GM21367 (cell line): ENCODE measurements around the gene MYO1C.
"Not testable (repeated sequence)": the region's sequence is repeated elsewhere in the genome, so short reads cannot be mapped to it uniquely, and the experiment has no call there.

Experiments
- ATAC-seq: cut with Tn5 transposase; IDR thresholded peaks from one replicate; pipeline ENCODE4 v1.9.1; 2021; ENCODE audit not compliant: unreplicated experiment

The MYO1C gene

DNA sequence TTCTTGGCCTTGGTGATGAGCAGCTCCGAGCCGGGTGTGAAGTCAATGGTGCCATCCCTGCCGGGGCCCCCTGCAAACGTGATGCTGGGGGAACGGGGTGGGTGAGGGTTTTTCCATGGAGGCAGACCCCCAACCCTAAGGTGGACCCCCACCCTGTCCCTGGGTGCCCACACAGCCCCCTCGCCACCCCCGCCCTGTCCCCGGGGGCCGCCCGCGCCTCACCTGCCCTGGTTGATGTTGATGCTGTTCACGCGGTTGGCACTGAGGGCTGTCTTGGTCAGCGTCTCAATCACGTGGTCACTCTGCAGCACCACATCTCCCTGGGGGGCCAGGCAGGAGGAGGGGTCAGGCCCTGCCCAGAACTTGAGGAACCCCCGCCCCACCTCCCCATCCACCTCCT is 25.2 kb downstream of the MYO1C start:
- no peak for ATAC-seq

DNA sequence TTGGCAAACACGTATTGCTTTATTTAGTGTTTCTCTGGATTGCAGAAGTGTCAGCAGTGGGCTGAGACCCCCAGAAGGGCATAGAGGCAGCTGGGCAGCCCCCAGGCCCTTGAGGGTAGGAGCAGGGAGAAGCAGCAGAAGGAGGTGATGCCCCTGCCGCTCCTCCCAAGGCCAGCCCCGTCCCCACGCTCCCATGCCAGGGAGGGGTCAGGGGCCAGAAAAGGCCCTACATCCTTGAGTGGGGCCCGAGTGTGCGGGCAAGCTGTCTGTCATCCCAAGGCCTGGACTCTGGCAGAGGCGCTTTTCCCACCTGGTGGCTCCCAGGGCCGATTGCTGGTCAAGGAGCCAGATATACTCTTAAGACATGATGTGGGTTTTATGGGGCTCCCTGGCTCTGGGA is 28.3 kb downstream of the MYO1C start:
- no peak for ATAC-seq

- ATAC-seq: no peak
These were observed 30.0 kb downstream of the MYO1C start for GRCh38 chr17:1462164-1463112.

- ATAC-seq: no peak
These were observed 31.1 kb downstream of the MYO1C start for GRCh38 chr17:1461198-1461944.

DNA sequence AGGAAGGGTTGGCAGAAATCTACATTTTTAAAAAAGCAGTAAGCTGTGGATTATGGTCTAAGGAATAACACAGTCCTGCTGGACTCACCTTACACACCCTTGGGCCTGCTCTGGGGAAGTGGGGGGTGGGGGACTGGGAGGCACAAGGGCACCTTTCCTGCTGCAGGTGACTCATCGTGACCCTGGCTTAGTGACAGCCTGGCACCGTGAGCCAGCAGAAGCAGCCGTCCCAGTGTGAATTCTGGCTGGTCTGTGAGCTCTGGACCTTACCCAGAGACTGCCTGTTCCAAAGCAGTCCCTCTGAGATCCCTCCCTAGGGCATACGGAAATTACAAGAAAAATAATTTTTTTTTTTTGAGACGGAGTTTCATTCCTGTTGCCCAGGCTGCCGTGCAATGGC is 32.3 kb downstream of the MYO1C start:
- no peak for ATAC-seq

DNA sequence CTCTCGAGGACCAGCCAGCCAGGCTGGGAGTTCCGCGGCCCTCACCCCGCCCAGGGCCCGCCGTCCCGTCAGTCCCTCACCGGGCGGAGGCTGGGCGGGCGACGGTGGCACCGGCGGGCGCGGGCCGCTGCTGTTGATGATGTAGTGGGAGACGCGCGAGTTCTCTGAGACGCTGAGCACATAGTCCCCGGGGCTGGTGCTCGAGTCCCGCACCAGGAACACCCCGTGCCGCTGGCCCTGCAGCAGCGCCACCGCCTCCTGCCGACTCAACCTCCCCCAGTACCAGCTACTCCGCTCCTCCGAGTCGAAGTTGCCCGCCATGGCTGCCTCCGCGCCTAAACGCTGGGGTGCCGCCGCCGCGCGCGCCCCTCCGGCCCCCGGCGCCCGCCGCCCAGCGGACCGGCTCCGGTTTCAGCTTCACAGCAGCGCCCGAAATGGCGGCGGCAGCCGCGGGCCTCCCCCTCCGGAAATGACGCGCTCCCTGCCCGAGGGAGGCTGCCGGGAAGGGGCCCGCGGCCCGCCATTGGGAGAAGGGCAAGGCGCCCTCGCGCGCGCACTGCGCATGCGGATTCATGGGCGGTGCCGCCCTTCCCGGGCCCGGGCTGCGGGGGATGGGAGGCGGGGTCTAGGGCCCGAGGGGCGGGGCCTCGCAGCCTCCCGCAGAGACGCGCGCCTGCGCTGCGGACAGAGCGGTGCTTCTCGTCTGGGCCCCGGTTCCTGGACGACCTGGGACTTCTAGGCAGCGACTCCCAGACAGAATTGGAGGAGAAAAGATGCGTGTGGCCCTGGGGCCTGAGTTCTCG is 36.5 kb downstream of the MYO1C start, which contains the start of gene CRK:
CRK (minus strand) TSS at position 436 of the 803 bp plus-strand sequence; CDS start at position 321, 115 bp downstream.
- ATAC-seq: peak; percentile 75

GRCh38 chr17:1455291-1455796 is 37.1 kb downstream of the MYO1C start:
- peak; percentile 34 for ATAC-seq

GRCh38 chr17:1454541-1454940 is 37.9 kb downstream of the MYO1C start:
- no peak for ATAC-seq

DNA sequence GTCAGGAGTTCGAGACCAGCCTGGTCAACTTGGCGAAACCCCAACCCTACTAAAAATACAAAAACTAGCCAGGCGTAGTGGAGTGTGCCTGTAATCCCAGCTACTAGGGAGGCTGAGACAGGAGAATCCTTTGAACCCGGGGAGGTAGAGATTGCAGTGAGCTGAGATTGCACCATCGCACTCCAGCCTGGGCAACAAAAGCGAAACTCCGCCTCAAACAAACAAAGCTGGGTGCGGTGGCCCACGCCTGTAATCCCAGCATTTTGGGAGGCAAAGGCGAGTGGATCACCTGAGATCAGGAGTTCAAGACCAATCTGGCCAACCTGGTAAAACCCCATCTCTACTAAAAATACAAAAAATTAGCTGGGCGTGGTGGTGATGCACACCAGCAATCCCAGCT is 38.8 kb downstream of the MYO1C start:
- ATAC-seq: not testable (repeated sequence)

DNA sequence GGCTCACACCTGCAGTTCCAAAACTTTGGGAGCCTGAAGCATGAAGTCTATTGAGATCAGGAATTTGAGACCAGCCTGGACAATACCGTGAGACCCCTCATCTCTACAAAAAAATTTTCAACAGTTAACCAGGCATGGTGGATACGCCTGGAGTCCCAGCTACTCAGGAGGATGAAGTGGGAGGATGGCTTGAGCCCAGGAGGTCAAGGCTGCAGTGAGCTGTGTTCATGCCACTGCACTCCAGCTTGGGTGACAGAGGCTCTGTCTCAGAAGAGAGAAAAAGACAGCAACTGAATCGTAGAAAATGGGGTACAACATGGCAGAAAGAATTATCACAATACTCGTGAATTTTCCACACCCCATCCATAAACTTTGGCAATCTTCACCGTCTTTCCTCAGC is 39.6 kb downstream of the MYO1C start:
- ATAC-seq: no peak

DNA sequence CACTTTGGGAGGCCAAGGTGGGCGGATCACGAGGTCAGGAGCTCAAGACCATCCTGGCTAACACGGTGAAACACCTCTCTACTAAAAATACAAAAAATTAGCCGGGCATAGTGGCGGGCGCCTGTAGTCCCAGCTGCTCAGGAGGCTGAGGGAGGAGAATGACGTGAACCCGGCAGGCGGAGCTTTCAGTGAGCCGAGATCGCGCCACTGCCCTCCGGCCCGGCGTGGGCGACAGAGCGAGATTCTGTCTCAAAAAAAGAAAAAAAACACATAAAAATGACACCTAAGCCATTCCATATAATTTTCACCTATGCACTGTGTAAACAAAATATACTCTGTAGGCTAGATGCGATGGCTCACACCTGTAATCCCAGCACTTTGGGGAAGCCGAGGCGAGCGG is 42.2 kb downstream of the MYO1C start:
- ATAC-seq: not testable (repeated sequence)

DNA sequence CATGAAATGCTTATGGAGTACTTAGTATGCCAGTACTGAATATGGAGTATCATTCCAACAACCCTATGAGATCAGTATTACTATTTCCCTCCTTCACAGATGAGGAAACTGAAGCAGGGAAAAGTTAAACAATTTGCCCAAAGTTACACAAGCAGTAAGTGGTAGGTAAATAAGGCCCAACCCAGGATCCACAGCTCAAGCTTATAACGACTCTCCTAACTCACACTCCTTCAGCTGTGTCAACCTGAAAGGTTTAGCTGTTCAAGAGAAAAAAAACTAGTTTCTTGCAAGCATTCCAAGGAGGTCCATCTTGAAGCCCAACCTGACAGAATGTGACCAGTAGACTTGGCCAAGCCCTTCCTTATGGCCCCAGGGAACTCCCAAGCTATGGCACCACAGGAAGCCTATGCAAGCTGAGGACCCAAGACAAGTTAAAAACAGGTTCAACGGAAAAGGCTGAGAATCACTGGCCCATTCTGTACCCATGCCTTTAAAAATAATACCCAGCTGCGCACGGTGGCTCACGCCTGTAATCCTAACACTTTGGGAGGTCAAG is 43.0 kb downstream of the MYO1C start:
- no peak for ATAC-seq

DNA sequence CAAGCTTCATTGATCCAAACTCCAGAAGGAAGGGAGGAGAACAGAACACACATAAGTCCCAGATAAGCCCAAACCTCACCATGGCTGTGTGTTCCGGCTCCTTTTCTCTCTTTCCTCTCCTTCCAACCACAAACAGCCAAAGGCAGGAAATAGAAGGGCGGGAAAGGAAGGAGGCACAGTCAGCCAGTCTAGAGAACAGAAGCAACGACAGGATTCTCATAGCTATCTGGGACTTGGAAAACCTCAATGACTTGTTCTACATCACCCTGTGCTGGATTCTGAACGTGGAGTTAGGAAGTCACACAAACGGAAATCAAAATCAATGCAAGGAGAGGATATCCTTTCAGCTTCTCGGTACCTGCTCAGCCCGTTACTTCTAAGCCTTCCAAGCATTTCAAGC is 45.4 kb downstream of the MYO1C start:
- no peak for ATAC-seq

DNA sequence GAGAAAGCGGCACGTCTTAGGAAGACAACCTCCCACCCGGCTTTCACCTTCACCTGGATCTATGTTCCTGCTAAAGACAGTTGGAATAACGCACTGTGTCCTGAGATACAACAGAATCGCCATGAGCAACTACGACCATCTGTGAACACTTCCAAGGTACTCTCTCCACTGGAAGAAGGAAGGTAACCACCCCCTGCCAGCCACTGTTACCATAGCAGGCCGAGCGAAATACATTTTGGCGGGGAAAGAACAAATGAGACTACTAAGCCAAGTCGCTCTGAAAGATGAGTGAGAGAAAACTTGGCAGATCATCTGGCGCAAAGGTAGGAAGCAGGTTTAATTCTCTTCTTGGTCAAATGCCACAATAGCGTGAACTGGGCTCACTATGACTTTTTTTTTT is 46.3 kb downstream of the MYO1C start:
- ATAC-seq: no peak

- ATAC-seq: not testable (repeated sequence)
These were observed 46.8 kb downstream of the MYO1C start for GRCh38 chr17:1445695-1446094.

DNA sequence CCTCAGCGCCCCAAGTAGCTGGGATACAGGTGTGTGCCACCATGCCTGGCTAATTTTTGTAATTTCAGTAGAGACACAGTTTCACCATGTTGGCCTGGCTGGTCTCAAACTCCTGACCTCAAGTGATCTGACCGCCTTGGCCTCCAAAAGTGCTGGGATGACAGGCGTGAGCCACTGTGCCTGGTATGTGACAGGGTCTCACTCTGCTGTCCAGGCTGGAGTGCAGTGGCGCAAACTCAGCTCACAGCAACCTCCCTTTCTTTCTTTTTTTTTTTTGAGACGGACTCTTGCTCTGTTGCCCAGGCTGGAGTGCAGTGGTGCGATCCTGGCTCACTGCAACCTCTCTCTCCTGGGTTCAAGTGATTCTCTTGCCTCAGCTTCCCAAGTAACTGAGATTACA is 49.8 kb downstream of the MYO1C start:
- not testable (repeated sequence) for ATAC-seq

GRCh38 chr17:1442187-1442586 is 50.3 kb downstream of the MYO1C start:
- no peak for ATAC-seq

- no peak for ATAC-seq
These were observed 51.6 kb downstream of the MYO1C start for GRCh38 chr17:1440921-1441320.

DNA sequence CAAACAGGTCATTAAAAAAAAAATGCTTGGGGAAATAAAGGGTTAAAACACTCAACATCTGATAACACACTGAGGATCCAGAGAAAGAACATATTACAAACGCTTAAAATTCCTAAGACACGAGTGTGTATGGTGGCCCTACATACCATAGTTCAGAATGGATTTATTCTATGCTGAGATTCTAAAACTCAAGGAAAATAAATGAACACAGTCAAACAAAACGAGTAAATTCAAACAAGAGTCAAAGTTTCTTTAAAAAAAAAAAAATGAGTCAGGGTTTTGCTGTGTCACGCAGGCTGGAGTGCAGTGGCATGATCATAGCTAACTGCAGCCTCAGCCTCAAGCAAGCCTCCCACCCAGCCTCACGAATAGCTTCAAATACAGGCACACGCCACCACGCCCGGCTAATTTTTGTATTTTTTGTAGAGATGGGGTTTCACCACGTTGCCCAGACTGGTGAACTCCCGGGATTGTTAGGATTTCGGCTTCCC is 53.8 kb downstream of the MYO1C start:
- ATAC-seq: no peak

GRCh38 chr17:1435326-1435725 is 57.2 kb downstream of the MYO1C start:
- no peak for ATAC-seq
